Muscle of leg (tissue), 11 donors: ENCODE data around the gene RIC8A. TPM values are rescaled to one million over a fixed set of nuclear protein-coding genes. Genes with fewer than 3 reads are reported as not detected.

Experiments
- DNase-seq: peaks from one replicate; pipeline ENCODE4 v3.0.0; 2013
- H3K27ac ChIP-seq: one replicate; pipeline ENCODE4 v1.5.1; 2013; ENCODE audit warnings: mild to moderate bottlenecking, low read length, control low read depth
- H3K27me3 ChIP-seq: one replicate; pipeline ENCODE4 v1.6.1; 2013; ENCODE audit warnings: low read length; ENCODE audit not compliant: control insufficient read depth, insufficient read depth
- H3K36me3 ChIP-seq: one replicate; pipeline ENCODE4 v1.6.1; 2013; ENCODE audit warnings: low read length; ENCODE audit not compliant: control insufficient read depth, insufficient read depth
- H3K4me1 ChIP-seq: one replicate; pipeline ENCODE4 v1.6.1; 2013; ENCODE audit warnings: low read length; ENCODE audit not compliant: control insufficient read depth, insufficient read depth
- H3K4me3 ChIP-seq: one replicate; pipeline ENCODE4 v1.5.1; 2013; ENCODE audit warnings: low read length, control low read depth
- H3K9me3 ChIP-seq: replicated peaks from 2 replicates; pipeline ENCODE4 v1.6.1; 2013; ENCODE audit warnings: low read depth, low read length; ENCODE audit not compliant: control insufficient read depth
- WGBS: methylation state at CpG from one replicate; pipeline ENCODE4 v1.1.5; 2013; ENCODE audit warnings: missing lambda C conversion rate; ENCODE audit not compliant: insufficient coverage; 5-methylcytosine and 5-hydroxymethylcytosine counted together
- polyA plus RNA-seq, 8 donors: library from polyadenylated mRNA; unstranded; fragments of 120-200 nt; gene quantifications; one replicate each; pipeline versions ENCODE4 v1.2.1 to v1.2.3, GENCODE V29; 2013; ENCODE audit warnings: inconsistent platforms in 1 of 8, low replicate concordance in 1 of 8; ENCODE audit not compliant: insufficient read length in 8 of 8, insufficient read depth in 1 of 8
- total RNA-seq: library from RNA; stranded (reverse); fragments of 120-200 nt; gene quantifications from one replicate; pipeline ENCODE4 v1.2.4, GENCODE V29; 2013

RIC8A gene
- total and polyA plus RNA-seq, 9 donors = 58.2 to 85.4 (median 70.0) TPM

GRCh38 chr11:210122-210802, 2.8 kb downstream of the RIC8A start:
- Histone ChIP-seq H3K36me3 (peaks cover 60% of the 10 kb centered on the region), H3K27ac (no peak overlapping the region), H3K9me3 (no peaks in the 10 kb centered on the region), H3K27me3 (no peaks in the 10 kb centered on the region), H3K4me1 (peaks cover 36% of the 10 kb centered on the region), H3K4me3 (no peak overlapping the region)
- DNase-seq = peak; percentile 25
- 87% methylated on average over 9 of the region's 9 CpGs for WGBS

- Histone ChIP-seq H3K4me1 (peaks cover 31% of the 10 kb centered on the region), H3K36me3 (peaks cover 60% of the 10 kb centered on the region), H3K4me3 (no peak overlapping the region), H3K27ac (no peak overlapping the region), H3K9me3 (no peaks in the 10 kb centered on the region), H3K27me3 (no peaks in the 10 kb centered on the region)
- WGBS = 97% methylated on average over 4 of the region's 5 CpGs
- DNase-seq = peak; percentile 12
Measured at GRCh38 chr11:210803-211180, 3.3 kb downstream of the RIC8A start.

- no peaks in the 10 kb centered on the region for H3K27me3 ChIP-seq
- H3K4me3 ChIP-seq = no peak overlapping the region
- 62% methylated on average over 3 of the region's 5 CpGs for whole genome bisulfite sequencing
- H3K9me3 ChIP-seq = no peaks in the 10 kb centered on the region
- H3K27ac ChIP-seq = no peak overlapping the region
- H3K36me3 ChIP-seq = peaks cover 65% of the 10 kb centered on the region
- H3K4me1 ChIP-seq = peaks cover 25% of the 10 kb centered on the region
- DNase-seq = no peak
Measured at GRCh38 chr11:211295-211694, 3.8 kb downstream of the RIC8A start.

- no peak overlapping the region for H3K27ac ChIP-seq
- WGBS = 87% methylated on average over 4 of the region's 9 CpGs
- DNase-seq = no peak
- peaks cover 21% of the 10 kb centered on the region for H3K4me1 ChIP-seq
- no peak overlapping the region for H3K4me3 ChIP-seq
- no peaks in the 10 kb centered on the region for H3K9me3 ChIP-seq
- no peaks in the 10 kb centered on the region for H3K27me3 ChIP-seq
- peaks cover 69% of the 10 kb centered on the region for H3K36me3 ChIP-seq
Measured at GRCh38 chr11:211741-212140, 4.2 kb downstream of the RIC8A start.

GRCh38 chr11:212150-213100, 4.9 kb downstream of the RIC8A start:
- Histone ChIP-seq H3K36me3 (peaks cover 69% of the 10 kb centered on the region), H3K27me3 (no peaks in the 10 kb centered on the region), H3K4me3 (no peak overlapping the region), H3K9me3 (no peaks in the 10 kb centered on the region), H3K27ac (no peak overlapping the region), H3K4me1 (peaks cover 21% of the 10 kb centered on the region)
- 89% methylated on average over 4 of the region's 17 CpGs for WGBS
- no peak for DNase-seq

GRCh38 chr11:213111-213510, 5.6 kb downstream of the RIC8A start:
- 81% methylated on average over 3 of the region's 4 CpGs for WGBS
- H3K27ac ChIP-seq = no peak overlapping the region
- H3K9me3 ChIP-seq = no peaks in the 10 kb centered on the region
- peaks cover 21% of the 10 kb centered on the region for H3K4me1 ChIP-seq
- no peak for DNase-seq
- H3K36me3 ChIP-seq = peaks cover 69% of the 10 kb centered on the region
- H3K4me3 ChIP-seq = no peak overlapping the region
- H3K27me3 ChIP-seq = no peaks in the 10 kb centered on the region

- Histone ChIP-seq H3K9me3 (no peaks in the 10 kb centered on the region), H3K27ac (no peak overlapping the region), H3K4me3 (no peak overlapping the region), H3K36me3 (peaks cover 73% of the 10 kb centered on the region), H3K27me3 (no peaks in the 10 kb centered on the region), H3K4me1 (peaks cover 21% of the 10 kb centered on the region)
- WGBS = 83% methylated on average over 6 of the region's 7 CpGs
- no peak for DNase-seq
Measured at GRCh38 chr11:214083-214482, 6.6 kb downstream of the RIC8A start.

- peaks cover 64% of the 10 kb centered on the region for H3K36me3 ChIP-seq
- H3K9me3 ChIP-seq = no peaks in the 10 kb centered on the region
- DNase-seq = no peak
Measured at GRCh38 chr11:215581-216037, 8.1 kb downstream of the RIC8A start.

GRCh38 chr11:216081-216974, 8.8 kb downstream of the RIC8A start:
- H3K36me3 ChIP-seq = peaks cover 57% of the 10 kb centered on the region
- WGBS = 86% methylated on average over 8 of the region's 11 CpGs
- H3K9me3 ChIP-seq = no peaks in the 10 kb centered on the region
- no peak overlapping the region for H3K27ac ChIP-seq
- no peaks in the 10 kb centered on the region for H3K27me3 ChIP-seq
- no peak for DNase-seq
- H3K4me1 ChIP-seq = no peaks in the 10 kb centered on the region
- no peak overlapping the region for H3K4me3 ChIP-seq

More at GRCh38 chr11:215581-216037, 8.1 kb downstream of the RIC8A start:
- Histone ChIP-seq H3K4me1 (peaks cover 6% of the 10 kb centered on the region), H3K27me3 (no peaks in the 10 kb centered on the region), H3K4me3 (no peak overlapping the region), H3K27ac (no peak overlapping the region)
- 74% methylated on average over 4 of the region's 4 CpGs for WGBS
